Mucosa of descending colon (tissue), 3 donors: ENCODE results near the gene PRAMEF10. TPM values are rescaled to one million over a fixed set of nuclear protein-coding genes. Genes with fewer than 3 reads are reported as not detected.
"Not testable (repeated sequence)": the region's sequence is repeated elsewhere in the genome, so short reads cannot be mapped to it uniquely, and the experiment has no call there.

ENCODE experiments used
- ATAC-seq: fragments of 200-7000 bp; cut with Tn5 transposase; one replicate; pipeline ENCODE4 v1.9.1; 2020; ENCODE audit warnings: mild to moderate bottlenecking, moderate library complexity
- DNase-seq, 3 donors: peaks; one replicate each; pipeline ENCODE4 v3.0.0-alpha.2; 2020
- H3K36me3 ChIP-seq: fragments of 200-600 bp; one replicate; pipeline ENCODE4 v1.8.0; 2021; ENCODE audit warnings: low read depth, mild to moderate bottlenecking
- H3K4me1 ChIP-seq: fragments of 200-600 bp; one replicate; pipeline ENCODE4 v1.8.0; 2021; ENCODE audit warnings: low read depth, mild to moderate bottlenecking
- H3K4me3 ChIP-seq: fragments of 200-600 bp; one replicate; pipeline ENCODE4 v1.8.0; 2021; ENCODE audit warnings: mild to moderate bottlenecking
- H3K9me3 ChIP-seq: fragments of 200-600 bp; one replicate; pipeline ENCODE4 v1.8.0; 2021; ENCODE audit warnings: mild to moderate bottlenecking
- intact Hi-C, 2 donors: fragments of 100-400 bp; cut with DNase I in 1 of 2; cut with micrococcal nuclease in 1 of 2; formaldehyde crosslinking; loops; one replicate each; pipeline versions ENCODE4 v1.11.0 to v1.11.1; 2022; cut with DNase I, micrococcal nuclease
- total RNA-seq, 3 donors: library from RNA; stranded (reverse); fragmentation: NEBNext Ultra II Directional in 2 of 3; extraction: Animal tissue kit (Norgen Biotek cat#: 25700) in 2 of 3; gene quantifications; one replicate each; pipeline versions ENCODE4 v1.2.1 to v1.2.4, GENCODE V29; 2021 to 2023
- TF ChIP-seq, protein P1 (sequence below): fragments of 200-600 bp; IDR thresholded peaks from one replicate; pipeline ENCODE4 v1.8.0; 2022; ENCODE audit warnings: antibody characterized with exemption, mild to moderate bottlenecking
- donor health status: DM: no; HTN: no; CAD: no; lungs with moderate emphysema.
- donor health status: DM: no; HTN: no; CAD: no.
- donor health status: DM: no; HTN: yes; CAD: no.

The PRAMEF10 gene
- total RNA-seq, 3 donors from 2014 or later = not detected

DNA sequence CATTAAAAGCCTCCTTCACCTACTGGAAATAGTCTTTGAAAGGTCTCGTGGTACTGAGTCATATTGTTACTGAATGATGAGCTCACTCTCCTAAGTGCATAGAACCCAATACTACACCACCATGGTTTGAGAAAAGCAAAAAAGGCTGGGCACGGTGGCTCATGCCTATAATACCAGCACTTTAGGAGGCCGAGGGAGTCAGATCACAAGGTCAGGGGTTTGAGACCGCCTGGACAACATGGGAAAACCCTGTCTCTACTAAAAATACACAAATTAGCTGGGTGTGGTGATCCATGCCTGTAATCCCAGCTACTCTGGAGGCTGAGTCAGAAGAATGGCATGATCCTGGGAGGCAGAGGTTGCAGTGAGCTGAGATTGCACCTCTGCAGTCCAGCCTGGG, 46.3 kb downstream of the PRAMEF10 start:
- intact Hi-C loops = no loop called here
- Histone ChIP-seq H3K4me1 (no peaks in the 10 kb centered on the region), H3K4me3 (no peak overlapping the region), H3K9me3 (peaks cover 4% of the 10 kb centered on the region), H3K36me3 (no peaks in the 10 kb centered on the region)
- ATAC-seq (no peak), DNase-seq (no peak)
- TF ChIP-seq, protein P1, sequence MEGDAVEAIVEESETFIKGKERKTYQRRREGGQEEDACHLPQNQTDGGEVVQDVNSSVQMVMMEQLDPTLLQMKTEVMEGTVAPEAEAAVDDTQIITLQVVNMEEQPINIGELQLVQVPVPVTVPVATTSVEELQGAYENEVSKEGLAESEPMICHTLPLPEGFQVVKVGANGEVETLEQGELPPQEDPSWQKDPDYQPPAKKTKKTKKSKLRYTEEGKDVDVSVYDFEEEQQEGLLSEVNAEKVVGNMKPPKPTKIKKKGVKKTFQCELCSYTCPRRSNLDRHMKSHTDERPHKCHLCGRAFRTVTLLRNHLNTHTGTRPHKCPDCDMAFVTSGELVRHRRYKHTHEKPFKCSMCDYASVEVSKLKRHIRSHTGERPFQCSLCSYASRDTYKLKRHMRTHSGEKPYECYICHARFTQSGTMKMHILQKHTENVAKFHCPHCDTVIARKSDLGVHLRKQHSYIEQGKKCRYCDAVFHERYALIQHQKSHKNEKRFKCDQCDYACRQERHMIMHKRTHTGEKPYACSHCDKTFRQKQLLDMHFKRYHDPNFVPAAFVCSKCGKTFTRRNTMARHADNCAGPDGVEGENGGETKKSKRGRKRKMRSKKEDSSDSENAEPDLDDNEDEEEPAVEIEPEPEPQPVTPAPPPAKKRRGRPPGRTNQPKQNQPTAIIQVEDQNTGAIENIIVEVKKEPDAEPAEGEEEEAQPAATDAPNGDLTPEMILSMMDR = no peak

DNA sequence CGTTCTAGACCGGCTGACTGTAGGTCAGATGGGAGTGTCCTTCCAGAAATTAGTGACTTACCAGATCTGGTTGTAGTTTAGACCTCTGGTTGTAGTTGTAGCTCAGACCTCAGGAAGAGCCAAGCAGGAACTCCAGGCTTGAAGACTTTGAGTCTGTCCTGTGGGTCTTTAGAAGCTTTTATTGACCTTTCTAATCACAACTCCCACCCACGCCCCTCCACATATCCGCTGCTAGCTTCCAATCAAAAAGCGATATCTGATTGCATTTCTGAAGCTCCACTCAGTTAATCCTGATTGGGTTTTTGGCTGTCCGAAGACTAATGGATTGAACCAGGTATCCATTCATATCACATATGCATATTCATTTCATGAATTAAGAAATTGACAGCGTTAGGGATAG, 49.5 kb downstream of the PRAMEF10 start, which contains the start of gene HNRNPCL1:
TSS of gene HNRNPCL1 (minus strand) at position 101 of the 400 bp plus-strand sequence. CDS start 431 bp downstream, outside the sequence.
- H3K9me3 ChIP-seq, intact Hi-C loops, H3K36me3 ChIP-seq, H3K4me3 ChIP-seq, ATAC-seq, DNase-seq, H3K4me1 ChIP-seq: not testable (repeated sequence)

Other genes starting within 250 kb of the PRAMEF10 start
- gene AADACL3, start 182.2 kb downstream of the PRAMEF10 start, total RNA-seq = not detected
- not detected for gene CFAP107, start 152.1 kb downstream of the PRAMEF10 start, total RNA-seq
- not detected for gene PRAMEF12, start 124.5 kb downstream of the PRAMEF10 start, total RNA-seq
- gene PRAMEF1, start 106.9 kb downstream of the PRAMEF10 start, total RNA-seq = not detected
- gene PRAMEF11, start 66.9 kb downstream of the PRAMEF10 start, total RNA-seq = not detected
- not detected for gene HNRNPCL1, start 49.5 kb downstream of the PRAMEF10 start, total RNA-seq
- gene PRAMEF2, start 41.2 kb downstream of the PRAMEF10 start, total RNA-seq = not detected
- gene PRAMEF4, start 12.1 kb downstream of the PRAMEF10 start, total RNA-seq = not detected
- gene PRAMEF7, start 18.3 kb upstream of the PRAMEF10 start, total RNA-seq = not detected
- gene PRAMEF6, start 49.3 kb upstream of the PRAMEF10 start, total RNA-seq = not detected
- not detected for gene PRAMEF27, start 158.3 kb upstream of the PRAMEF10 start, total RNA-seq
- not detected for gene HNRNPCL3, start 162.5 kb upstream of the PRAMEF10 start, total RNA-seq
- not detected for gene PRAMEF25, start 172.5 kb upstream of the PRAMEF10 start, total RNA-seq
- gene HNRNPCL2, start 218.6 kb upstream of the PRAMEF10 start, total RNA-seq = not detected